D721Med (cell line): ENCODE data around the gene KICS2.

Source experiments
- DNase-seq: peaks from one replicate; pipeline ENCODE4 v3.0.0; 2011; ENCODE audit warnings: low spot score; ENCODE audit not compliant: insufficient read length
- FAIRE-seq: peaks from 2 replicates; lab custom pipeline; 2011; peaks lifted over from hg19 to GRCh38; lab: Jason Lieb, UNC
- CTCF ChIP-seq: IDR thresholded peaks from 2 replicates; pipeline ENCODE4 v1.5.1; 2012; ENCODE audit warnings: mild to moderate bottlenecking, control low read depth; ENCODE audit not compliant: insufficient read depth; ENCODE audit errors: missing control alignments

Gene KICS2

DNA sequence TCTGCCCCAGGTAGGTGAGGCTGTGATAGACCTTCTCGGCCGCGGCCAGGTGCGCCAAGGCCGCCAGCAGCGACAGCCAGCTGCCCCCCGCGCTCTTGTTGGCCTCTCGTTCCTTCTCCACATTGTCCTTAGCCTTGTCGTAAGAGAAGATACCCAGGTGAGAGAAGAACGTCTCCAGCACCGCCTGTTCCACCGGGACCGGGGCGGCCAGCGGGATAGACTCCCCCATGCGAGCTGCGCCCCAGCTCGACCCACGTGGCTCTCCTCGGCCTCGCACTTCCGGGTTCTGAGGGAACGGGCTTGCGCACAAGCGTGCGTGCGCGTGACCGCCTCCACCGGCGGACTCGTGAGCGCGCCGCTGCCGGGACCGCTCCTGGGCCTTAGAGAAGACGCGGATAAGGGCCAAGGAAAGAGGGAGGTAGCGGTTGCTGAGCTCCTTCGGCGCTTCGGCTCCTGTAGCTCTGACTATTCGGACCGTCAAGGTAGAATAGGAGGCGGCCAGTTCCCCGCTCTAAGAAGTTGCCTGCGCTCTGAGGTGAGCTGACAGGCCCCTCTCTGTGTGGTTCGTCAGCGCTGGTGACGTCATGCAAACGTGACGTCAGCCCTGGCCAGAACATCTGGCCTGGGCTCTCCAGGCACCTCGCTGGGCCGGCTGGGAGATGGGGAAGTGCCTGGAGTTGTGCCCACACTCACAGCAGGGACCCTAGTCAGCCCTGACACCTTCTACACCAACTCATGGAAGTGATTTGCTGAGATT is at the start of gene KICS2:
Gene KICS2 (minus strand): TSS at position 288 of the 757 bp plus-strand sequence. CDS start 59 bp downstream, at position 229.
- TF ChIP-seq CTCF, result no peak
- FAIRE-seq, result no peak
- peak; percentile 45 for DNase-seq

GRCh38 chr12:64270411-64270810 is 48.3 kb upstream of the KICS2 start:
- no peak for TF ChIP-seq CTCF
- FAIRE-seq (no peak), DNase-seq (no peak)

DNA sequence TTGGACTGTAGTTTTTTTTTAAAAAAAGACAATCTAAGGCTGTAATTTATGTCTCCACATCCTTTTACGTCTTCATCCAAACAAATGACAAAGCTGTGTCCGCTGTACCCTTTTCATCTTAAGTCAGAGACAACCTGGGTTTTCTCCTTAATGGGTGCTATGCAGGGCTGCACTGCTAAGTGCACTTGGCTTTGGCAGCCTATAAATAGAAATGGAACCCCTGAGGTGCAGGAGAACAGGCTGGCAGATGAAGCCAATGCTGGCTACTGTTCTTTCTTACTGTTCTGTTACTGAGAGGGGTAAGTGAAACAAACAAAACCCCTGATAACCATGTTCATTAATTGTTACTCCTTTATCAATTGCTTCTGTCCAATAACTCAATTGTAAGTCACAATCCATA is 47.1 kb upstream of the KICS2 start:
- DNase-seq, result no peak
- FAIRE-seq, result no peak
- TF ChIP-seq CTCF, result no peak

GRCh38 chr12:64268409-64268808 is 46.3 kb upstream of the KICS2 start:
- DNase-seq (no peak), FAIRE-seq (no peak)
- no peak for TF ChIP-seq CTCF

DNA sequence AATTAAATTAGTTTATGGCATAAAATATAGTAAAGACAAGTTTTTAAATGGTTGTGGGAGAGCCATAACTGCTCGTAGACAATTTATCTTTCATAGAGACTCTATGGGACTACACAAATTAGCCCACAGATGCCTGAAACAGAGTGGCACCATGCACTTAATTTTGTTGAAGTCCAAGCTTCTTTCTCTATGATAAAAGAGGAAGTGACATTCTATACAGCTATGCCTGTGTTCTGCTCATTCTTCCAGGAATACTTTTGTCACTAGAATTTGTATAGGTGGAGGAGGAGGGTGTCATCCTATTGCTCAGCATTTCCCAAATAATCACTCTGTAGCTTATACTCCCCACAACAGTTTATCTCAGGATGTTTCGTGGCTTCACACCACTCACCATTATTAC is 43.7 kb upstream of the KICS2 start:
- FAIRE-seq, result no peak
- no peak for TF ChIP-seq CTCF
- no peak for DNase-seq

GRCh38 chr12:64261813-64262212 is 39.7 kb upstream of the KICS2 start:
- FAIRE-seq (no peak), DNase-seq (no peak)
- TF ChIP-seq CTCF, result no peak

DNA sequence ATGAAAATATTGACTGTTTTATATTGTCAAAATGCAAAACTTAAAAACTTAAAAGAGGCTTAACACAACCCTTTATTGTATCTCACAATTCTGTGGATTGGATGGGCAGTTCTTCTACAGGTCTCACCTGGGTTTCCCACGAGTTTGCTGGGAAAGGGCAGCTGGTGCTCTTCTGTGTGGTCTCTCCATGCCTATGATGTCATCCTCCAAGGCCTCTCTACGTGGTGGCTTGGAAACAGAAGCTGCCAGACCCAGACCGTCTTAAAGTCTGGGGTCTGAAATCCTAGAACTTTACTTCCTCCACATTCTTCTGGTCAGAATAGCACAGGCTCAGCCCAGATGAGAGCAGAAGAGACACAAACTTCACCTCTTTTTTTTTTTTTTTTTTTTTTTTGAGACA is 36.5 kb upstream of the KICS2 start:
- no peak for DNase-seq
- no peak for FAIRE-seq
- no peak for TF ChIP-seq CTCF
